Transverse colon (tissue), 3 donors: ENCODE results near the gene ADM.

Experiments
- EP300 ChIP-seq: sonication (generic); formaldehyde crosslinking; IDR thresholded peaks from one replicate; pipeline ENCODE4 v1.6.1; 2017; ENCODE audit warnings: antibody characterized with exemption, low read depth
- POLR2A ChIP-seq: fragments of 450-650 bp; IDR thresholded peaks from one replicate; pipeline ENCODE4 v1.6.1; 2016; ENCODE audit warnings: antibody characterized with exemption, mild to moderate bottlenecking, moderate library complexity
- TF ChIP-seq, protein P1 (sequence below), 5 experiments: fragments of 200-600 bp in 3 of 5; fragments of 450-650 bp in 2 of 5; sonication (generic) in 3 of 5; IDR thresholded peaks; 1 replicate in 2 of 5; 2 replicates in 3 of 5; pipeline ENCODE4 v1.5.1; 2016 to 2017; ENCODE audit warnings: antibody characterized with exemption in 5 of 5, inconsistent platforms in 3 of 5, mild to moderate bottlenecking in 2 of 5, moderate library complexity in 1 of 5

DNA sequence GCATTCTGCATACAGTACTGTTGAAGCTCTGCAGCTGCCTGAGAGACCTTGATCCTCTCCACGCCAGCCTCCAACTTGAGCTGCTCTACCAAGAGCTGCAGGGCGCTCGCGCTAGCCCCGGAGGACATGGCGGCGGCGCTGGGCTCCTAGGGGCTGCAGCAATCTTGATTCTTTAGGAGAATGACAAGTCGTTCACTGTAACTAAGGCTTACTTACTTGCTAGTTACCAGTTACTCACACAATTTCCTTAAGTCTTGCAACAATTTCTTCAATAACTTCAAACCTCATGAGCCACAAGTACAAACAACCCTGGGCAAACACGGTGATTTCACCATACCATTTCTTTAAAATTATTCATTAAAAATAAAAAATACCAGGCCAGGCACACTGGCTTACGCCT is 32.7 kb upstream of the ADM start:
- TF ChIP-seq, protein P1, sequence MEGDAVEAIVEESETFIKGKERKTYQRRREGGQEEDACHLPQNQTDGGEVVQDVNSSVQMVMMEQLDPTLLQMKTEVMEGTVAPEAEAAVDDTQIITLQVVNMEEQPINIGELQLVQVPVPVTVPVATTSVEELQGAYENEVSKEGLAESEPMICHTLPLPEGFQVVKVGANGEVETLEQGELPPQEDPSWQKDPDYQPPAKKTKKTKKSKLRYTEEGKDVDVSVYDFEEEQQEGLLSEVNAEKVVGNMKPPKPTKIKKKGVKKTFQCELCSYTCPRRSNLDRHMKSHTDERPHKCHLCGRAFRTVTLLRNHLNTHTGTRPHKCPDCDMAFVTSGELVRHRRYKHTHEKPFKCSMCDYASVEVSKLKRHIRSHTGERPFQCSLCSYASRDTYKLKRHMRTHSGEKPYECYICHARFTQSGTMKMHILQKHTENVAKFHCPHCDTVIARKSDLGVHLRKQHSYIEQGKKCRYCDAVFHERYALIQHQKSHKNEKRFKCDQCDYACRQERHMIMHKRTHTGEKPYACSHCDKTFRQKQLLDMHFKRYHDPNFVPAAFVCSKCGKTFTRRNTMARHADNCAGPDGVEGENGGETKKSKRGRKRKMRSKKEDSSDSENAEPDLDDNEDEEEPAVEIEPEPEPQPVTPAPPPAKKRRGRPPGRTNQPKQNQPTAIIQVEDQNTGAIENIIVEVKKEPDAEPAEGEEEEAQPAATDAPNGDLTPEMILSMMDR (IDR thresholded peaks at IDR 0.05), result no peak
- TF ChIP-seq POLR2A (no peak), EP300 (no peak)
